MM.1S (cell line): Measurements from ENCODE around the gene MITF.

Experiments used
- EZH2 ChIP-seq: fragments of 300-600 bp; sonication (generic); optimal IDR thresholded peaks from 2 replicates; pipeline ENCODE3; 2017; ENCODE audit warnings: low read depth, mild to moderate bottlenecking, antibody characterized with exemption, low read length, mixed read lengths
- EZH2phosphoT487 ChIP-seq: fragments of 300-600 bp; sonication (generic); IDR thresholded peaks from 2 replicates; pipeline ENCODE4 v1.6.1; 2018; ENCODE audit warnings: antibody characterized with exemption, low read length
- TF ChIP-seq, protein P1 (sequence below): fragments of 300-600 bp; sonication (generic); IDR thresholded peaks from 2 replicates; pipeline ENCODE4 v1.5.1; 2016; ENCODE audit warnings: antibody characterized with exemption, low read length, mixed read lengths

GRCh38 chr3:69994919-69995318 is 255.7 kb downstream of the MITF start:
- TF ChIP-seq, protein P1, sequence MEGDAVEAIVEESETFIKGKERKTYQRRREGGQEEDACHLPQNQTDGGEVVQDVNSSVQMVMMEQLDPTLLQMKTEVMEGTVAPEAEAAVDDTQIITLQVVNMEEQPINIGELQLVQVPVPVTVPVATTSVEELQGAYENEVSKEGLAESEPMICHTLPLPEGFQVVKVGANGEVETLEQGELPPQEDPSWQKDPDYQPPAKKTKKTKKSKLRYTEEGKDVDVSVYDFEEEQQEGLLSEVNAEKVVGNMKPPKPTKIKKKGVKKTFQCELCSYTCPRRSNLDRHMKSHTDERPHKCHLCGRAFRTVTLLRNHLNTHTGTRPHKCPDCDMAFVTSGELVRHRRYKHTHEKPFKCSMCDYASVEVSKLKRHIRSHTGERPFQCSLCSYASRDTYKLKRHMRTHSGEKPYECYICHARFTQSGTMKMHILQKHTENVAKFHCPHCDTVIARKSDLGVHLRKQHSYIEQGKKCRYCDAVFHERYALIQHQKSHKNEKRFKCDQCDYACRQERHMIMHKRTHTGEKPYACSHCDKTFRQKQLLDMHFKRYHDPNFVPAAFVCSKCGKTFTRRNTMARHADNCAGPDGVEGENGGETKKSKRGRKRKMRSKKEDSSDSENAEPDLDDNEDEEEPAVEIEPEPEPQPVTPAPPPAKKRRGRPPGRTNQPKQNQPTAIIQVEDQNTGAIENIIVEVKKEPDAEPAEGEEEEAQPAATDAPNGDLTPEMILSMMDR = no peak
- TF ChIP-seq EZH2phosphoT487 = no peak
- no peak for TF ChIP-seq EZH2
